HUES48 (cell line): ENCODE measurements around the gene FLNB.
A peak's percentile ranks its signal among the peaks of the same experiment; 100 is the strongest.

Experiments used
- H3K27ac ChIP-seq: one replicate; pipeline ENCODE4 v1.7.0; 2013; ENCODE audit warnings: low read depth, low read length, inconsistent platforms
- H3K27me3 ChIP-seq: 2 replicates; pipeline ENCODE4 v1.6.1; 2013; ENCODE audit warnings: mild to moderate bottlenecking, low read length; ENCODE audit not compliant: control insufficient read depth, insufficient read depth
- H3K36me3 ChIP-seq: 2 replicates; pipeline ENCODE4 v1.6.1; 2013; ENCODE audit warnings: low read length; ENCODE audit not compliant: control insufficient read depth, insufficient read depth
- H3K4me1 ChIP-seq: 2 replicates; pipeline ENCODE4 v1.6.1; 2013; ENCODE audit warnings: mild to moderate bottlenecking, low read length; ENCODE audit not compliant: control insufficient read depth, insufficient read depth
- H3K4me3 ChIP-seq: 2 replicates; pipeline ENCODE4 v1.5.1; 2013; ENCODE audit warnings: mild to moderate bottlenecking, low read depth, low read length
- H3K9ac ChIP-seq: 2 replicates; pipeline ENCODE4 v1.6.1; 2013; ENCODE audit warnings: mild to moderate bottlenecking, low read depth, low read length, moderate library complexity
- H3K9me3 ChIP-seq: 2 replicates; pipeline ENCODE4 v1.6.1; 2013; ENCODE audit warnings: low read length; ENCODE audit not compliant: control insufficient read depth, insufficient read depth

FLNB gene

GRCh38 chr3:58008141-58009025 lies at the start of gene FLNB:
TSS of gene FLNB (plus strand) at chr3:58008422. CDS start at chr3:58008565, 143 bp downstream.
- Histone ChIP-seq H3K9ac (peak within 1 kb of the TSS; percentile 87), H3K4me1 (peaks cover 20% of the 10 kb centered on the region), H3K4me3 (peak within 1 kb of the TSS; percentile 94), H3K27ac (peak within 1 kb of the TSS; percentile 57), H3K27me3 (no peaks in the 10 kb centered on the region), H3K9me3 (no peaks in the 10 kb centered on the region), H3K36me3 (no peaks in the 10 kb centered on the region)

GRCh38 chr3:57958642-57959422 lies 49.4 kb upstream of the FLNB start:
- Histone ChIP-seq H3K36me3 (no peaks in the 10 kb centered on the region), H3K4me1 (no peaks in the 10 kb centered on the region), H3K4me3 (no peak overlapping the region), H3K27ac (no peak overlapping the region), H3K9ac (no peak overlapping the region), H3K9me3 (no peaks in the 10 kb centered on the region), H3K27me3 (no peaks in the 10 kb centered on the region)

- Histone ChIP-seq H3K4me1 (no peaks in the 10 kb centered on the region), H3K9ac (no peak overlapping the region), H3K36me3 (no peaks in the 10 kb centered on the region), H3K27me3 (no peaks in the 10 kb centered on the region), H3K27ac (peak overlapping the region; percentile 59), H3K9me3 (no peaks in the 10 kb centered on the region), H3K4me3 (no peak overlapping the region)
These were observed 48.6 kb upstream of the FLNB start for GRCh38 chr3:57959423-57960173.

GRCh38 chr3:57960174-57960505 lies 48.1 kb upstream of the FLNB start:
- Histone ChIP-seq H3K36me3 (no peaks in the 10 kb centered on the region), H3K4me1 (no peaks in the 10 kb centered on the region), H3K27me3 (no peaks in the 10 kb centered on the region), H3K9me3 (no peaks in the 10 kb centered on the region), H3K27ac (peak overlapping the region; percentile 26), H3K9ac (no peak overlapping the region), H3K4me3 (no peak overlapping the region)

- no peak overlapping the region for H3K27ac ChIP-seq
- no peaks in the 10 kb centered on the region for H3K4me1 ChIP-seq
- H3K27me3 ChIP-seq, result no peaks in the 10 kb centered on the region
- H3K36me3 ChIP-seq, result no peaks in the 10 kb centered on the region
- H3K4me3 ChIP-seq, result no peak overlapping the region
- H3K9ac ChIP-seq, result no peak overlapping the region
- no peaks in the 10 kb centered on the region for H3K9me3 ChIP-seq
These were observed 46.9 kb upstream of the FLNB start for GRCh38 chr3:57961177-57961827.

GRCh38 chr3:57961828-57962447 lies 46.3 kb upstream of the FLNB start:
- Histone ChIP-seq H3K36me3 (no peaks in the 10 kb centered on the region), H3K27me3 (no peaks in the 10 kb centered on the region), H3K27ac (no peak overlapping the region), H3K4me3 (no peak overlapping the region), H3K9ac (no peak overlapping the region), H3K9me3 (no peaks in the 10 kb centered on the region), H3K4me1 (no peaks in the 10 kb centered on the region)

GRCh38 chr3:57962448-57962834 lies 45.8 kb upstream of the FLNB start:
- no peaks in the 10 kb centered on the region for H3K27me3 ChIP-seq
- no peak overlapping the region for H3K9ac ChIP-seq
- no peak overlapping the region for H3K4me3 ChIP-seq
- no peaks in the 10 kb centered on the region for H3K4me1 ChIP-seq
- no peaks in the 10 kb centered on the region for H3K9me3 ChIP-seq
- no peaks in the 10 kb centered on the region for H3K36me3 ChIP-seq
- no peak overlapping the region for H3K27ac ChIP-seq

- H3K36me3 ChIP-seq, result no peaks in the 10 kb centered on the region
These were observed 44.3 kb upstream of the FLNB start for GRCh38 chr3:57963811-57964346.

GRCh38 chr3:57966829-57967228 lies 41.4 kb upstream of the FLNB start:
- peaks cover 8% of the 10 kb centered on the region for H3K4me1 ChIP-seq

More at GRCh38 chr3:57963811-57964346, 44.3 kb upstream of the FLNB start:
- no peak overlapping the region for H3K9ac ChIP-seq
- H3K27ac ChIP-seq, result no peak overlapping the region
- no peaks in the 10 kb centered on the region for H3K9me3 ChIP-seq
- H3K4me1 ChIP-seq, result no peaks in the 10 kb centered on the region
- no peaks in the 10 kb centered on the region for H3K27me3 ChIP-seq
- no peak overlapping the region for H3K4me3 ChIP-seq

GRCh38 chr3:57967590-57967989 lies 40.6 kb upstream of the FLNB start:
- Histone ChIP-seq H3K4me3 (no peak overlapping the region), H3K9me3 (no peaks in the 10 kb centered on the region), H3K27me3 (no peaks in the 10 kb centered on the region), H3K9ac (no peak overlapping the region), H3K27ac (no peak overlapping the region), H3K4me1 (peaks cover 8% of the 10 kb centered on the region), H3K36me3 (no peaks in the 10 kb centered on the region)

More at GRCh38 chr3:57966829-57967228, 41.4 kb upstream of the FLNB start:
- H3K4me3 ChIP-seq, result no peak overlapping the region
- H3K9me3 ChIP-seq, result no peaks in the 10 kb centered on the region
- H3K27me3 ChIP-seq, result no peaks in the 10 kb centered on the region
- H3K27ac ChIP-seq, result no peak overlapping the region
- H3K9ac ChIP-seq, result no peak overlapping the region
- H3K36me3 ChIP-seq, result no peaks in the 10 kb centered on the region
